ENCODE measurements around the gene RNFT2.
A peak's percentile ranks its signal among the peaks of the same experiment; 100 is the strongest.
"Not testable (repeated sequence)": the region's sequence is repeated elsewhere in the genome, so short reads cannot be mapped to it uniquely, and the experiment has no call there.

RNFT2 gene

GRCh38 chr12:116777245-116777644 lies 39.1 kb downstream of the RNFT2 start:
- TF ChIP-seq POLR2A (IDR thresholded peaks at IDR 0.05; ENCODE audit: low read length) (no peak), GATA1 (IDR thresholded peaks at IDR 0.05; ENCODE audit: low read depth, low read length) (no peak)
- DNase-seq: no peak

- TF ChIP-seq POLR2A (IDR thresholded peaks at IDR 0.05; ENCODE audit: low read length): no peak
- no peak for TF ChIP-seq GATA1 (IDR thresholded peaks at IDR 0.05; ENCODE audit: low read depth, low read length)
- DNase-seq: no peak
These were observed 41.5 kb downstream of the RNFT2 start for GRCh38 chr12:116779597-116779996.

GRCh38 chr12:116780942-116781341 lies 42.8 kb downstream of the RNFT2 start:
- DNase-seq: no peak
- TF ChIP-seq POLR2A (IDR thresholded peaks at IDR 0.05; ENCODE audit: low read length): no peak
- no peak for TF ChIP-seq GATA1 (IDR thresholded peaks at IDR 0.05; ENCODE audit: low read depth, low read length)

GRCh38 chr12:116783525-116784237 lies 45.6 kb downstream of the RNFT2 start:
- no peak for DNase-seq
- TF ChIP-seq POLR2A (IDR thresholded peaks at IDR 0.05; ENCODE audit: low read length): no peak
- no peak for TF ChIP-seq GATA1 (IDR thresholded peaks at IDR 0.05; ENCODE audit: low read depth, low read length)

GRCh38 chr12:116784238-116784612 lies 46.1 kb downstream of the RNFT2 start:
- TF ChIP-seq POLR2A (IDR thresholded peaks at IDR 0.05; ENCODE audit: low read length) (no peak), GATA1 (IDR thresholded peaks at IDR 0.05; ENCODE audit: low read depth, low read length) (no peak)
- DNase-seq: peak; percentile 14 to 17

GRCh38 chr12:116789562-116789961 lies 51.4 kb downstream of the RNFT2 start:
- not testable (repeated sequence) for DNase-seq

GRCh38 chr12:116790066-116790465 lies 52.0 kb downstream of the RNFT2 start:
- no peak for TF ChIP-seq POLR2A (IDR thresholded peaks at IDR 0.05; ENCODE audit: low read length)
- TF ChIP-seq GATA1 (IDR thresholded peaks at IDR 0.05; ENCODE audit: low read depth, low read length): no peak
- no peak for DNase-seq

GRCh38 chr12:116792403-116792802 lies 54.3 kb downstream of the RNFT2 start:
- no peak for TF ChIP-seq GATA1 (IDR thresholded peaks at IDR 0.05; ENCODE audit: low read depth, low read length)
- no peak for TF ChIP-seq POLR2A (IDR thresholded peaks at IDR 0.05; ENCODE audit: low read length)
- DNase-seq: no peak

- DNase-seq: no peak
- TF ChIP-seq POLR2A (IDR thresholded peaks at IDR 0.05; ENCODE audit: low read length) (no peak), GATA1 (IDR thresholded peaks at IDR 0.05; ENCODE audit: low read depth, low read length) (no peak)
These were observed 56.6 kb downstream of the RNFT2 start for GRCh38 chr12:116794725-116795124.

GRCh38 chr12:116797885-116798284 lies 59.8 kb downstream of the RNFT2 start:
- no peak for DNase-seq
- TF ChIP-seq GATA1 (IDR thresholded peaks at IDR 0.05; ENCODE audit: low read depth, low read length) (no peak), POLR2A (IDR thresholded peaks at IDR 0.05; ENCODE audit: low read length) (no peak)

GRCh38 chr12:116798719-116799118 lies 60.6 kb downstream of the RNFT2 start:
- TF ChIP-seq POLR2A (IDR thresholded peaks at IDR 0.05; ENCODE audit: low read length) (no peak), GATA1 (IDR thresholded peaks at IDR 0.05; ENCODE audit: low read depth, low read length) (no peak)
- DNase-seq: no peak

- no peak for TF ChIP-seq POLR2A (IDR thresholded peaks at IDR 0.05; ENCODE audit: low read length)
- no peak for TF ChIP-seq GATA1 (IDR thresholded peaks at IDR 0.05; ENCODE audit: low read depth, low read length)
- DNase-seq: no peak
These were observed 61.8 kb downstream of the RNFT2 start for GRCh38 chr12:116799955-116800354.

- TF ChIP-seq GATA1 (IDR thresholded peaks at IDR 0.05; ENCODE audit: low read depth, low read length): no peak
- no peak for TF ChIP-seq POLR2A (IDR thresholded peaks at IDR 0.05; ENCODE audit: low read length)
- no peak for DNase-seq
These were observed 62.8 kb downstream of the RNFT2 start for GRCh38 chr12:116800918-116801317.

GRCh38 chr12:116802018-116802417 lies 63.9 kb downstream of the RNFT2 start:
- no peak for DNase-seq
- no peak for TF ChIP-seq GATA1 (IDR thresholded peaks at IDR 0.05; ENCODE audit: low read depth, low read length)
- TF ChIP-seq POLR2A (IDR thresholded peaks at IDR 0.05; ENCODE audit: low read length): no peak

GRCh38 chr12:116803013-116803736 lies 65.1 kb downstream of the RNFT2 start:
- DNase-seq: no peak

More at GRCh38 chr12:116803013-116803736, 65.1 kb downstream of the RNFT2 start:
- TF ChIP-seq GATA1 (IDR thresholded peaks at IDR 0.05; ENCODE audit: low read depth, low read length) (no peak), POLR2A (IDR thresholded peaks at IDR 0.05; ENCODE audit: low read length) (no peak)

Data from erythroblast (primary cell).